IMR-90 (cell line): Measurements from ENCODE around the gene BTBD9. TPM values are rescaled to one million over a fixed set of nuclear protein-coding genes. Genes with fewer than 3 reads are reported as not detected.

Source experiments
- ATAC-seq: fragments of 200-7000 bp; cut with Tn5 transposase; 2 replicates; pipeline ENCODE4 v1.9.1; 2020; ENCODE audit warnings: low read depth, mild to moderate bottlenecking, moderate library complexity
- BruUV-seq: library from RNA; stranded (reverse); fragments of 400-500 nt; replicated peaks from 2 replicates; lab custom pipeline; 2021; lab: Mats Ljungman, UMichigan
- CTCF ChIA-PET: fragments of 300-600 bp; formaldehyde crosslinking; extraction: SDS; loops from one replicate; lab custom pipeline; 2021; ENCODE audit warnings: antibody characterized with exemption; lab: Yijun Ruan, JAX
- POLR2A ChIA-PET: fragments of 300-600 bp; sonication (Branson Sonifier 250); formaldehyde crosslinking; loops from one replicate; lab custom pipeline; 2022; ENCODE audit warnings: antibody characterized with exemption; ENCODE audit not compliant: unreplicated experiment; lab: Charles Lee
- DNase-seq: peaks from one replicate; pipeline ENCODE4 v3.0.0; 2013
- H2AFZ ChIP-seq: replicated peaks from 2 replicates; pipeline ENCODE3; 2013; ENCODE audit warnings: low read length, mild to moderate bottlenecking; ENCODE audit not compliant: poor library complexity
- H2AK5ac ChIP-seq: 2 replicates; pipeline ENCODE4 v1.6.1; 2013; ENCODE audit warnings: low read depth, low read length, inconsistent platforms
- H2AK9ac ChIP-seq: replicated peaks from 2 replicates; pipeline ENCODE3; 2013; ENCODE audit warnings: mild to moderate bottlenecking, low read depth, low read length, moderate library complexity; ENCODE audit not compliant: poor library complexity
- H2BK120ac ChIP-seq: 2 replicates; pipeline ENCODE4 v1.6.1; 2013; ENCODE audit warnings: low read depth, low read length, inconsistent platforms
- H2BK15ac ChIP-seq: 3 replicates; pipeline ENCODE4 v1.6.1; 2013; ENCODE audit warnings: low read depth, low read length, inconsistent platforms
- H2BK20ac ChIP-seq: 2 replicates; pipeline ENCODE4 v1.6.1; 2013; ENCODE audit warnings: low read depth, mild to moderate bottlenecking, inconsistent platforms, low read length, moderate library complexity
- H2BK5ac ChIP-seq: 2 replicates; pipeline ENCODE4 v1.6.1; 2013; ENCODE audit warnings: mild to moderate bottlenecking, low read depth, low read length, inconsistent platforms; ENCODE audit not compliant: poor library complexity, severe bottlenecking
- H3K14ac ChIP-seq: replicated peaks from 2 replicates; pipeline ENCODE4 v1.6.1; 2013; ENCODE audit warnings: low read depth, low read length, inconsistent platforms
- H3K18ac ChIP-seq: 2 replicates; pipeline ENCODE4 v1.6.1; 2013; ENCODE audit warnings: low read depth, low read length, control low read depth
- H3K23ac ChIP-seq: 2 replicates; pipeline ENCODE4 v1.6.1; 2013; ENCODE audit warnings: low read depth, low read length, inconsistent platforms
- H3K27ac ChIP-seq: 2 replicates; pipeline ENCODE4 v1.5.1; 2013; ENCODE audit warnings: mild to moderate bottlenecking, control low read depth, low read length; ENCODE audit not compliant: insufficient read depth
- H3K27me3 ChIP-seq: 2 replicates; pipeline ENCODE4 v1.6.1; 2013; ENCODE audit warnings: low read length; ENCODE audit not compliant: control insufficient read depth, insufficient read depth
- H3K36me3 ChIP-seq: 2 replicates; pipeline ENCODE4 v1.6.1; 2013; ENCODE audit warnings: low read length, mixed read lengths; ENCODE audit not compliant: control insufficient read depth, insufficient read depth
- H3K4ac ChIP-seq: 2 replicates; pipeline ENCODE4 v1.6.1; 2013; ENCODE audit warnings: low read depth, low read length, inconsistent platforms
- H3K4me1 ChIP-seq: 2 replicates; pipeline ENCODE4 v1.6.1; 2013; ENCODE audit warnings: low read length, mixed read lengths; ENCODE audit not compliant: control insufficient read depth, insufficient read depth
- H3K4me2 ChIP-seq: 2 replicates; pipeline ENCODE4 v1.6.1; 2013; ENCODE audit warnings: low read depth, mild to moderate bottlenecking, control low read depth, low read length, moderate library complexity
- H3K4me3 ChIP-seq: 2 replicates; pipeline ENCODE4 v1.5.1; 2013; ENCODE audit warnings: low read depth, mild to moderate bottlenecking, control low read depth, low read length, moderate library complexity; ENCODE audit not compliant: insufficient read depth
- H3K56ac ChIP-seq: 2 replicates; pipeline ENCODE4 v1.6.1; 2013; ENCODE audit warnings: low read length, inconsistent platforms; ENCODE audit not compliant: insufficient read depth; ENCODE audit errors: extremely low read depth
- H3K79me1 ChIP-seq, 2 experiments: 2 replicates each; pipeline ENCODE4 v1.6.1; 2013; ENCODE audit warnings: low read length in 2 of 2, inconsistent platforms in 1 of 2, low read depth in 1 of 2
- H3K9ac ChIP-seq: 2 replicates; pipeline ENCODE4 v1.6.1; 2013; ENCODE audit warnings: low read depth, low read length, control low read depth
- H3K9me1 ChIP-seq: 2 replicates; pipeline ENCODE4 v1.6.1; 2013; ENCODE audit warnings: low read length, inconsistent platforms; ENCODE audit not compliant: insufficient read depth
- H3K9me3 ChIP-seq: 2 replicates; pipeline ENCODE4 v1.6.1; 2013; ENCODE audit warnings: low read length; ENCODE audit not compliant: control insufficient read depth, insufficient read depth
- H4K20me1 ChIP-seq: 2 replicates; pipeline ENCODE4 v1.6.1; 2013; ENCODE audit warnings: low read length, inconsistent platforms; ENCODE audit not compliant: insufficient read depth
- H4K5ac ChIP-seq: 2 replicates; pipeline ENCODE4 v1.6.1; 2013; ENCODE audit warnings: mild to moderate bottlenecking, low read depth, low read length, control low read depth
- H4K8ac ChIP-seq, 2 experiments: 2 replicates each; pipeline ENCODE4 v1.6.1; 2013; ENCODE audit warnings: low read depth in 2 of 2, low read length in 2 of 2, control low read depth in 1 of 2, inconsistent platforms in 1 of 2
- H4K91ac ChIP-seq: 2 replicates; pipeline ENCODE4 v1.6.1; 2013; ENCODE audit warnings: low read depth, low read length, inconsistent platforms; ENCODE audit not compliant: insufficient read depth
- MAFK ChIP-seq: IDR thresholded peaks from 2 replicates; pipeline ENCODE4 v1.6.1; 2012; ENCODE audit warnings: low read depth, low read length, improper control_type of control experiment
- WGBS, 2 experiments: methylation state at CpG; one replicate each; pipeline versions ENCODE4 v1.1.5 to v1.1.7; 2013; ENCODE audit warnings: missing lambda C conversion rate in 2 of 2; ENCODE audit not compliant: insufficient read length in 1 of 2; ENCODE audit errors: extremely low coverage in 2 of 2; 5-methylcytosine and 5-hydroxymethylcytosine counted together
- dilution Hi-C: fragments of 300-500 bp; cut with HindIII; formaldehyde crosslinking; loops from one replicate; pipeline ENCODE4 v1.14.3; 2018; ENCODE audit warnings: low sequenced_read_pairs; ENCODE audit not compliant: unreplicated experiment
- in situ Hi-C: fragments of 300-500 bp; cut with MboI; formaldehyde crosslinking; loops from 3 replicates; pipeline ENCODE4 v1.14.3; 2019; ENCODE audit warnings: low sequenced_read_pairs, inconsistent platforms, mixed read lengths
- intact Hi-C: fragments of 100-400 bp; cut with micrococcal nuclease; formaldehyde crosslinking; loops from 2 replicates; pipeline ENCODE4 v1.10.0; 2022
- polyA plus RNA-seq, 3 experiments: library from polyadenylated mRNA; depleted of rRNA; stranded (reverse); fragments of >200 nt; gene quantifications; 2 replicates each; pipeline ENCODE4 v1.2.3, GENCODE V29; 2012; ENCODE audit warnings: low replicate concordance in 1 of 3
- total RNA-seq: library from RNA; depleted of rRNA; stranded (reverse); fragments of >200 nt; gene quantifications from 2 replicates; pipeline ENCODE4 v1.2.3, GENCODE V29; 2012

Gene BTBD9
- total and polyA plus RNA-seq, 2 of the 4 experiments (the other 2 are of a cell fraction), result 4.1 to 22.0 TPM

- H2BK5ac ChIP-seq, result no peak overlapping the region
- peaks cover 0 to 4% of the 10 kb centered on the region in 2 experiments; a peak in 2 of 4 replicates for H3K79me1 ChIP-seq
- no peak overlapping the region for H2BK15ac ChIP-seq
- H3K36me3 ChIP-seq, result no peaks in the 10 kb centered on the region
- no peak overlapping the region for H3K27ac ChIP-seq
- H3K4me3 ChIP-seq, result no peak overlapping the region
- H3K9me3 ChIP-seq, result no peaks in the 10 kb centered on the region
- dilution Hi-C loops (no loop called here), intact Hi-C loops (no loop called here), in situ Hi-C loops (no loop called here)
- H2AK5ac ChIP-seq, result no peak overlapping the region
- H2AK9ac ChIP-seq, result no peak overlapping the region
- H3K4me1 ChIP-seq, result peaks cover 6% of the 10 kb centered on the region
- H4K20me1 ChIP-seq, result no peaks in the 10 kb centered on the region
- peaks cover 5% of the 10 kb centered on the region; the same call in 1 of the 2 replicates for H3K9me1 ChIP-seq
- H4K91ac ChIP-seq, result no peak overlapping the region
- H3K27me3 ChIP-seq, result no peaks in the 10 kb centered on the region
- no peak for TF ChIP-seq MAFK
- no peak overlapping the region for H3K56ac ChIP-seq
- H2BK120ac ChIP-seq, result no peak overlapping the region
- ATAC-seq, result no peak
- no TSS peak for BruUV-seq
- no peak overlapping the region for H3K9ac ChIP-seq
- DNase-seq, result peak; percentile 47
- no peak overlapping the region for H3K14ac ChIP-seq
- H3K4me2 ChIP-seq, result no peak overlapping the region
- no peak overlapping the region for H3K23ac ChIP-seq
- WGBS, 2 experiments, result no CpG with 5 or more reads among the region's 1 CpG
- no peak overlapping the region for H3K18ac ChIP-seq
- no peak overlapping the region for H4K8ac ChIP-seq
- H3K4ac ChIP-seq, result no peak overlapping the region
- no peak overlapping the region for H4K5ac ChIP-seq
- ChIA-PET CTCF (interaction anchor here (0.5 kb wide), 1 partner anchor 146 kb away, joined by 3 read pairs; no protein-coding TSS in a partner anchor), POLR2A (no interaction called here)
- no peak overlapping the region for H2AFZ ChIP-seq
- no peak overlapping the region for H2BK20ac ChIP-seq
Observed at GRCh38 chr6:38352636-38353035, 287.1 kb downstream of the BTBD9 start.
